ENCODE measurements around the gene ENPP6. TPM values are rescaled to one million over a fixed set of nuclear protein-coding genes. Genes with fewer than 3 reads are reported as not detected.

ENPP6 gene
- not detected in 2 replicates for total RNA-seq (2014; rRNA removed; shearing (Covaris generic))
- not detected in 2 replicates for polyA plus RNA-seq (2015; cell fraction: cytosol; rRNA removed)
- polyA plus RNA-seq (2015; cell fraction: nucleus; rRNA removed), result not detected in 2 replicates

DNA sequence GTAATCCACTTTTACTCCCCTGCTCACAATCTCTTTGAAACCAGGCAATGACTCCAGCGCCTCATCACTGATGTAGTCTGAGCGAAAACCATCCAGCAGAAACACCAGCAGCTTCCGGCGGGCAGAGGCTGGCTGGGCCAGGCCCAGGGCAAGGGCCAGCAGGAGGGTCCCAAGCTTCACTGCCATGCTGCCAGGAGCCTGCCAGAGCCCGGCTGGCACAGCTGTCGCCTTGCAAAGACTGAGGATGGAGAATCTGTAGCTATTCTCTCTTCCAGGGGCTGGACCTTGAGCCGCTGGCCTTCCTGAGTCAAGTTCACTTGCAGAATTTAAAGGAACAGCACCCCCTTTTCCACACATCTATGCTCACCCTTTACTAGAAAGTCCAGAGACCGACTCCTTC, at the start of gene ENPP6:
ENPP6 (minus strand) TSS at position 240 of the 400 bp plus-strand sequence; CDS start at position 186, 54 bp downstream.
- DNase-seq (ENCODE audit: low read depth, low spot score), result no peak

DNA sequence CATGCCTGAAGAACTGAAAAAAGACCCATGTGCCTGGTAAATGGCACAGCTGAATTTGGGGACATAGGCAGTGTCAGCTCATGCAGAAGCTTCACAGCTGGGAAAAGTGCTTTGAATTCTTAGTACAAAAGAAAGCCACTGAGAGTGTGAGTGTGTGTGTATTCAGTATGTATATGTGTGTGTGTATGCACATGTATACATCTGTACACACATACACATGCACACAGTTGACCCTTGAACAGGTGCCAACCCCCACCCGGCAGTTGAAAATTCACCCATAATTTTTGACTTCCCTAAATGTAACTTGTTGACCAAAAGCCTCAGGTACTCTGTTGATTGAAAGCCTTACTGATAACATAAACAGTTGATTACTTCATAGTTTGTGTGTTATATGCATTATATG, 49.5 kb upstream of the ENPP6 start:
- DNase-seq (ENCODE audit: low read depth, low spot score), result no peak
- in situ Hi-C loops (cut with HindIII; ENCODE audit: low pct_unique_long_range_greater_than_20kb, low sequenced_read_pairs), result no loop called here

More for the DNA sequence above, at the start of gene ENPP6:
- in situ Hi-C loops (cut with HindIII; ENCODE audit: low pct_unique_long_range_greater_than_20kb, low sequenced_read_pairs), result no loop called here

- in situ Hi-C loops (cut with HindIII; ENCODE audit: low pct_unique_long_range_greater_than_20kb, low sequenced_read_pairs), result no loop called here
Measured at GRCh38 chr4:184265546-184266351, 48.1 kb upstream of the ENPP6 start.

DNA sequence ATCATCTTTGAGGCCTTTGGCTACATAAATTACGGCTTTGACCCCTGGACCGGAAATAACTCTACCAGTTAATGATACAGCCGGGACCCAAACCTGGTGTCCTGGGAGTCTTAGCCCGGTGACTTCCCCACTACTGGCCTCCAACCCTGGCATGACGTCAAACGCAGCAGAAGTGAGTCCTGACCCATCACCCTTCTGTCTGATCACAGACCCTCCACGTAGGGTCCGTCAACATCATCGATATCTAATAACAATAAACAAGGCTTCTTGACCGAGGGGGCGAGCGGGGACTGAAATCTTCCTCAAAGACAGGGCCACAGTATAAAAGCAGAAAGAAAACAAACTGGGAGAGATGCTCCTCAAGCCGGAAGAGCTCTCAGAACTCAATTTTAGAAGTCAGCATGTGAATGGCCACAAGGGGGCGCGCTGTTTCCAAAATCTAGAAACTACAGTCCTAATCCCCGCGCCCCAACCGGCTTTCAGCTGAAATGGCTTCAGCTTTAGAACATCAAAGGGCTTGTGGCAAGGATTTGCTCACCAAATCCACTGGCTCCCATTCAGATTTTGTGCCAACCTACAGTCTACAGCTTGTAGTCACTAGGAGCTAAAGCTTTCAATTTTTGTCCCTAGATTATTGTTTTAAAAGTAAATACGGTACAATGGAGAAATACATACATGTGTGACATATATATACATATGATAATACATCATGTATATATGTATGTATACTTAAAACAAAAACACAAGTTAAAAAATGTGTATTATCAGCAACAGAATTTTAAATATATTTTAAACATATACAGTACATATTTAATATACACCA, 46.4 kb upstream of the ENPP6 start:
- DNase-seq (ENCODE audit: low read depth, low spot score), result peak; percentile 97
- in situ Hi-C loops (cut with HindIII; ENCODE audit: low pct_unique_long_range_greater_than_20kb, low sequenced_read_pairs), result no loop called here

More at GRCh38 chr4:184265546-184266351, 48.1 kb upstream of the ENPP6 start:
- no peak for DNase-seq (ENCODE audit: low read depth, low spot score)

DNA sequence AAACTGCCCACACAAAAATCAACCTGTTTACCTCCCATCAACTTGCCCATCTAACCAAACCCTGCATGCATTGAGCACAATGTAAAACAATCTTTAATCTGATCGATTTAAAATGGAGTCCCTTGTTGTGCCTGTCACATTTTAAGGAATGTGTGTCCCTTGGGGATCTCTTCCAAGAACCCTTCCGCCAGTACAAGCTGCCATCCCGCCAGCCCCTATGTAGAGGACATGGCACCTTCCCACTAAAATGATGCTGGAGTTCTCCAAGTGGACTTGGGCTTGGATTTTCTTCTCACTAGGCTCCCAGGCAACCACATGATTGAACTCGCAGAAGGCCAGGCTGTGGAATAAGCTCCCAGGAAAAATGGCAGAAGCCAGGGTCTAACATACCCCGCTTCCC, 45.8 kb upstream of the ENPP6 start:
- no peak for DNase-seq (ENCODE audit: low read depth, low spot score)
- in situ Hi-C loops (cut with HindIII; ENCODE audit: low pct_unique_long_range_greater_than_20kb, low sequenced_read_pairs), result no loop called here

DNA sequence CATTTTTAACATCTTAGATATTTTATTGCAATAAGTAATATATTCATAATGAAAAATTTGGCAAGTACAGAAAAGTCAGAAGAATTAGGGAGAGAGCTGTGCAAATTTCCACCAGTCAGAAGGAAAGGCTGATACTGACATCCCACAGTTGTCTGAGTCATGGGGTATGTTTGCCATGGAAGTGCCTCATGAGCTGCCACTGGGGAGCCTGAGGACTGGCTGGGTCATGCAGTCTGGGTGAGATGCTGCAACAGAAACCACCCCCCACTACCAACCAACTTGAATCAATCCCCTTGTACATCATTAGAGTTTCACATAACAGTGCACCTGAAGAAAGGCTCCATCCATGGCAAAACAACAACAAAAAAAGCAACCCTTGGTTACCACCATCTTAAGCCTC, 45.2 kb upstream of the ENPP6 start:
- peak; percentile 39 for DNase-seq (ENCODE audit: low read depth, low spot score)
- in situ Hi-C loops (cut with HindIII; ENCODE audit: low pct_unique_long_range_greater_than_20kb, low sequenced_read_pairs), result no loop called here

- in situ Hi-C loops (cut with HindIII; ENCODE audit: low pct_unique_long_range_greater_than_20kb, low sequenced_read_pairs), result no loop called here
- no peak for DNase-seq (ENCODE audit: low read depth, low spot score)
Measured at GRCh38 chr4:184261246-184261645, 43.6 kb upstream of the ENPP6 start.

GRCh38 chr4:184259866-184260265, 42.2 kb upstream of the ENPP6 start:
- in situ Hi-C loops (cut with HindIII; ENCODE audit: low pct_unique_long_range_greater_than_20kb, low sequenced_read_pairs), result no loop called here
- no peak for DNase-seq (ENCODE audit: low read depth, low spot score)

DNA sequence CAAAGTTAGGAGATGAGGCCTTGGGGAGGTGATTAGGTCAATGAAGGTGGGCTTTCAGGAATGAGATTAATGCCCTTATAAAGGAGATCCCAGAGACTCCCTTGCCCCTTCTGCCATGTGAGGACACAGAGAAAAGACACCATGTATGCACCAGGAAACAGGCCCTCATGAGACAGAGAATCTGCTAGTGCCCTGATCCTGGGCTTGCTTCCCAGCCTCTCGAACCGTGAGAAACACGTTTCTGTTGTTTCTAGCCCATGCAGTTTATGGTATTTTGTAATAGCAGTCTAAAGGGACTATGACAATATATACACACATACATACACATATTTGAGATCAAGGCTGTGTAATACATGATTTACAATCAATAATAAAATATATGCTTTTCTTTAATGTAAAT, 41.4 kb upstream of the ENPP6 start:
- in situ Hi-C loops (cut with HindIII; ENCODE audit: low pct_unique_long_range_greater_than_20kb, low sequenced_read_pairs), result no loop called here
- DNase-seq (ENCODE audit: low read depth, low spot score), result no peak

DNA sequence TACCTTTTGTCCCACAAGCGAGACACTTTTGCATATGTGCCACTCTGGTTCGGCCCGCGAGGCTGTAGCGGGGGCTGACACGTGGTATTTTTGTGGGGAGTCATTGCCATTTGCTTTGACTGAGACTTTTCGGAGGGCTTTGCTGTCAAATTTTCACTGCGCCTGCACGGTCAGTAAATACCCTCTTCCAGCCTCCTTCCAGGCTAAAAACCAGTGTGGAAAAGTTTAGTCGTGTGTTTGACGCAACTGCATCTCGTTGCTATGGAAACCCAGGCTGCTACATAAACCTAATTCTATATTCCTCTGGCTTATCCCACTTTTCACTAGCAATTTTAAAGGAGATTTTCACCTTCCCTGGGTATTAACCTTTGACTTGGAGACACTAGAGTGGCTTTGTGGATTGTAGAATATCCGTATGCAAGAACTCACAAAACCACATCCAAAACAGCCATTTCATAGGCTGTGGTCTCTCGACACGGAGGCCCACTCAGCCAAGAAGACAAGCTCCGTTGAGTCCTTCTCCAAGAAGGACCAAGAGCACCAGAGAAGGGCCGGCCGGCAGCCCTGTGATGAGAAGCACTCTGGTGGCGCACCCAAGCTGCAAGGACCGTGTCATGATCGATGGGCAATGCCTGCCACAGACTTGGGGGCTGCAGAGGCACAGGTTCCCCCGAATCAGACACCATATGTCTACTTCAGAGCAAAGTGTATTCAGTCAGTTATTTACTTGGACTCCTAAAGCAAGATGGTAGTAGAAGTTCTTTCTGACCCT, 38.4 kb upstream of the ENPP6 start:
- in situ Hi-C loops (cut with HindIII; ENCODE audit: low pct_unique_long_range_greater_than_20kb, low sequenced_read_pairs), result no loop called here

GRCh38 chr4:184255361-184255760, 37.7 kb upstream of the ENPP6 start:
- in situ Hi-C loops (cut with HindIII; ENCODE audit: low pct_unique_long_range_greater_than_20kb, low sequenced_read_pairs), result no loop called here
- DNase-seq (ENCODE audit: low read depth, low spot score), result peak; percentile 46

More for the DNA sequence above, 38.4 kb upstream of the ENPP6 start:
- DNase-seq (ENCODE audit: low read depth, low spot score), result no peak

GRCh38 chr4:184253072-184253420, 35.4 kb upstream of the ENPP6 start:
- no peak for DNase-seq (ENCODE audit: low read depth, low spot score)
- in situ Hi-C loops (cut with HindIII; ENCODE audit: low pct_unique_long_range_greater_than_20kb, low sequenced_read_pairs), result no loop called here

- in situ Hi-C loops (cut with HindIII; ENCODE audit: low pct_unique_long_range_greater_than_20kb, low sequenced_read_pairs), result no loop called here
- no peak for DNase-seq (ENCODE audit: low read depth, low spot score)
Measured at GRCh38 chr4:184252136-184253071, 34.7 kb upstream of the ENPP6 start.

DNA sequence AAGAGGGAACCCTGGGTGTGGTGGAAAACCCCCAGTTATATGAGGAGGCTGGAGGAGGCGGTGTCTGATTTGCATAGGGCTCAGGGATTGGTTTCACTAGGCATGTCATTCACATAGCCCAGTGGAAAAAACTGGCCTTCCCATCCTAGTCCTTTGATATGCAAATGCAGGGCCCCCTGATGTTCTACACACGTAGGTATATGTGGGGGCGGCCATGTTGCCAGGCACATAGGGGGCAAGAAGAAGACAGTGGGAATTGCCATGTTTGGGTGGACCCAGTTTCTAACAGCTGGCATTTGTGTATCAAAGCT, 34.0 kb upstream of the ENPP6 start:
- in situ Hi-C loops (cut with HindIII; ENCODE audit: low pct_unique_long_range_greater_than_20kb, low sequenced_read_pairs), result no loop called here
- DNase-seq (ENCODE audit: low read depth, low spot score), result no peak

DNA sequence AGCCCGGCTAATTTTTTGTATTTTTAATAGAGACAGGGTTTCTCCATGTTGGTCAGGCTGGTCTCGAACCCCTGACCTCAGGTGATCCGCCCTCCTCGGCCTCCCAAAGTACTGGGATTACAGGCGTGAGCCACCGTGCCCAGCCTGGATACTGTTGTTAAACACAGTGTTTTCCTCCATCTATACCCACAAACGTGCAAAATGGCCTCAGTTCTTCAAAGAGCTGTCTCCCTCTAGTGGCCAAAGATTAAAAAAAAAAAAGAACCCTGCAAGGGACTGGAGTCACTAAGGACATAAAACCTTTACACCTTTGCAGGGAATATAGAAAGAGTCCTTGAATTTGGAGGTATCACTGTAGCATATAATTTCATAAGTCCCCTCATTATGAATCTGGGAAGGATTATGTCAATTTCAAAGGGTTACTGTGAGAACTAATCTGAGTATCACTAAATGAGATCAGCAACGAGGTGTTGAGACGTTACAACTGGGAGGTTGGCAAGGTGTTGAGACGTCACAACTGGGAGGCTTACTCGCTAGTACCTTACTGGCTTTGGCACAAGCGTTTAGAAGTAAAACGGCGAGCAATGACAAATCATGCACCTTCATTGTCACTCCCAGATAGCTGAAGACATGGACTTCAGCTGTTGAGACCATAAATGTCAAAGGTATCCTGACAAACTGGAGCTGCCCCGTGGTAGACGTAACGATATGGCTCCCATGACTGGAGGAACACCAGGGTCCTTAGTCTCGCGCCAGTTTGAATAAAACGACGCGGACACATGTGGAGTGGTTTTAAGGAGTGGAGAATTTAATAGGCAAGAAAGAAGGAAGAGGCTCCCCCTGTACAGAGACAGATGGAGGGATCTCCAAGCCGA, 33.4 kb upstream of the ENPP6 start:
- in situ Hi-C loops (cut with HindIII; ENCODE audit: low pct_unique_long_range_greater_than_20kb, low sequenced_read_pairs), result no loop called here
- DNase-seq (ENCODE audit: low read depth, low spot score), result peak; percentile 83

- DNase-seq (ENCODE audit: low read depth, low spot score), result no peak
- in situ Hi-C loops (cut with HindIII; ENCODE audit: low pct_unique_long_range_greater_than_20kb, low sequenced_read_pairs), result no loop called here
Measured at GRCh38 chr4:184248216-184248615, 30.5 kb upstream of the ENPP6 start.

Data from SK-MEL-5 (cell line).